ENCODE data around the gene SRPX2. TPM values are rescaled to one million over a fixed set of nuclear protein-coding genes. Genes with fewer than 3 reads are reported as not detected.

SRPX2 gene
- total and polyA plus RNA-seq, 9 of the 15 experiments (the other 6 are each of a cell fraction or from before 2014, with no cell fraction given): 0.13 to 0.20 TPM; not detected in 7

DNA sequence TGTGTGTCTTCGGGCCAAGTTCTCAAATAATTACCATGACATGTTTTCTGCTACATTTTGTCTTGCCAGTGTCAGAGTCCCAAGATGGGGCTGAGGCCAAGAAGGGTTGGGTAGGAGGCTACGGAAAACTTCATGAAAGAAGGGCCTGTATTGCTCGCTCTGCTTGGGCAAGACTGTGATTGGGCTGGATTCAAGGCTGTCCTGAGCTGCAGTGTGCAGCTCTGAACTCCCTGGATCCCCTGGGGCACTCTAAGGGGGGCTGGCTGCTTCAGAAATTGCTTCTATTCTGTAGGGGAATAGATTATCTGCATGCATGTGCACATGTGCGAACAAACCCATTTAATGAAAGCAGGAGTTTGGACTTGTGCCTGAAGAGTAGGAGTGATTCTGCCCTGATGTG lies 21.0 kb upstream of the SRPX2 start:
- Histone ChIP-seq H3K9ac (ENCODE audit: insufficient read depth in 1 of 2, low read depth in 2 of 2, low read length in 2 of 2) (no peak overlapping the region), H3K27ac (ENCODE audit: extremely low read depth, low read depth, low read length) (no peak overlapping the region), H3K4me3 (no peak overlapping the region), H3K4me2 (ENCODE audit: insufficient read depth, low read length) (no peak overlapping the region), H3K27me3 (ENCODE audit: control insufficient read depth in 2 of 2, insufficient read depth in 2 of 2, low read length in 2 of 2) (no peaks in the 10 kb centered on the region), H4K20me1 (replicated peaks; ENCODE audit: control insufficient read depth, insufficient read depth, low read length) (no peaks in the 10 kb centered on the region), H3K4me1 (replicated peaks in 1 of 2; ENCODE audit: control insufficient read depth in 2 of 2, insufficient read depth in 2 of 2, low read length in 2 of 2) (no peaks in the 10 kb centered on the region), H3K9me1 (ENCODE audit: control insufficient read depth, insufficient read depth, low read length) (no peaks in the 10 kb centered on the region), H3K79me2 (ENCODE audit: control insufficient read depth, insufficient read depth, low read length) (no peaks in the 10 kb centered on the region), H2AFZ (ENCODE audit: low read depth, low read length) (no peak overlapping the region), H3K36me3 (ENCODE audit: control insufficient read depth, insufficient read depth, low read length) (no peaks in the 10 kb centered on the region), H3K9me3 (replicated peaks; ENCODE audit: control insufficient read depth, insufficient read depth, low read depth, low read length) (no peaks in the 10 kb centered on the region)
- WGBS (ENCODE audit: insufficient coverage, low coverage, missing lambda C conversion rate): 0% methylated on average over 4 of the region's 4 CpGs
- BruUV-seq (replicated peaks): no TSS peak
- ChIA-PET POLR2A (no interaction called here), CTCF (ENCODE audit: low intra/inter-chr PET ratio) (no interaction called here)
- intact Hi-C loops (cut with micrococcal nuclease) (no loop called here), in situ Hi-C loops (cut with MboI) (no loop called here)
- ATAC-seq (no peak), FAIRE-seq (no peak), DNase-seq (ENCODE audit: extremely low read depth in 1 of 4, low spot score in 3 of 4) (no peak)
- TF ChIP-seq EGR1 (conservative IDR thresholded peaks at IDR 0.05): no peak
- TF ChIP-seq HNRNPLL (IDR thresholded peaks at IDR 0.05; ENCODE audit: low read depth, low read length, poor library complexity, severe bottlenecking): no peak
- TF ChIP-seq ZNF785 (CRISPR knock-in tag; IDR thresholded peaks at IDR 0.05): no peak
- no peak for TF ChIP-seq HDAC8 (tag; IDR thresholded peaks at IDR 0.05)
- TF ChIP-seq IRF2 (CRISPR knock-in tag; IDR thresholded peaks at IDR 0.05): no peak
- no peak for TF ChIP-seq WHSC1 (IDR thresholded peaks at IDR 0.05; ENCODE audit: low read length)
- no peak for TF ChIP-seq GTF2F1 (IDR thresholded peaks at IDR 0.05; ENCODE audit: low read depth, low read length)
- no peak for TF ChIP-seq SMAD2 (IDR thresholded peaks at IDR 0.05; ENCODE audit: low read depth, low read length)
- TF ChIP-seq ZNF133 (CRISPR knock-in tag; IDR thresholded peaks at IDR 0.05): no peak
- TF ChIP-seq, protein P1, sequence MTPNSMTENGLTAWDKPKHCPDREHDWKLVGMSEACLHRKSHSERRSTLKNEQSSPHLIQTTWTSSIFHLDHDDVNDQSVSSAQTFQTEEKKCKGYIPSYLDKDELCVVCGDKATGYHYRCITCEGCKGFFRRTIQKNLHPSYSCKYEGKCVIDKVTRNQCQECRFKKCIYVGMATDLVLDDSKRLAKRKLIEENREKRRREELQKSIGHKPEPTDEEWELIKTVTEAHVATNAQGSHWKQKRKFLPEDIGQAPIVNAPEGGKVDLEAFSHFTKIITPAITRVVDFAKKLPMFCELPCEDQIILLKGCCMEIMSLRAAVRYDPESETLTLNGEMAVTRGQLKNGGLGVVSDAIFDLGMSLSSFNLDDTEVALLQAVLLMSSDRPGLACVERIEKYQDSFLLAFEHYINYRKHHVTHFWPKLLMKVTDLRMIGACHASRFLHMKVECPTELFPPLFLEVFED (CRISPR knock-in tag; conservative IDR thresholded peaks at IDR 0.05): no peak
- no peak for TF ChIP-seq POLR2G (IDR thresholded peaks at IDR 0.05; ENCODE audit: low read depth, low read length)
- TF ChIP-seq CBFA2T2 (conservative IDR thresholded peaks at IDR 0.05): no peak
- TF ChIP-seq ZFPM2 (CRISPR knock-in tag; IDR thresholded peaks at IDR 0.05): no peak
- TF ChIP-seq, protein P2, sequence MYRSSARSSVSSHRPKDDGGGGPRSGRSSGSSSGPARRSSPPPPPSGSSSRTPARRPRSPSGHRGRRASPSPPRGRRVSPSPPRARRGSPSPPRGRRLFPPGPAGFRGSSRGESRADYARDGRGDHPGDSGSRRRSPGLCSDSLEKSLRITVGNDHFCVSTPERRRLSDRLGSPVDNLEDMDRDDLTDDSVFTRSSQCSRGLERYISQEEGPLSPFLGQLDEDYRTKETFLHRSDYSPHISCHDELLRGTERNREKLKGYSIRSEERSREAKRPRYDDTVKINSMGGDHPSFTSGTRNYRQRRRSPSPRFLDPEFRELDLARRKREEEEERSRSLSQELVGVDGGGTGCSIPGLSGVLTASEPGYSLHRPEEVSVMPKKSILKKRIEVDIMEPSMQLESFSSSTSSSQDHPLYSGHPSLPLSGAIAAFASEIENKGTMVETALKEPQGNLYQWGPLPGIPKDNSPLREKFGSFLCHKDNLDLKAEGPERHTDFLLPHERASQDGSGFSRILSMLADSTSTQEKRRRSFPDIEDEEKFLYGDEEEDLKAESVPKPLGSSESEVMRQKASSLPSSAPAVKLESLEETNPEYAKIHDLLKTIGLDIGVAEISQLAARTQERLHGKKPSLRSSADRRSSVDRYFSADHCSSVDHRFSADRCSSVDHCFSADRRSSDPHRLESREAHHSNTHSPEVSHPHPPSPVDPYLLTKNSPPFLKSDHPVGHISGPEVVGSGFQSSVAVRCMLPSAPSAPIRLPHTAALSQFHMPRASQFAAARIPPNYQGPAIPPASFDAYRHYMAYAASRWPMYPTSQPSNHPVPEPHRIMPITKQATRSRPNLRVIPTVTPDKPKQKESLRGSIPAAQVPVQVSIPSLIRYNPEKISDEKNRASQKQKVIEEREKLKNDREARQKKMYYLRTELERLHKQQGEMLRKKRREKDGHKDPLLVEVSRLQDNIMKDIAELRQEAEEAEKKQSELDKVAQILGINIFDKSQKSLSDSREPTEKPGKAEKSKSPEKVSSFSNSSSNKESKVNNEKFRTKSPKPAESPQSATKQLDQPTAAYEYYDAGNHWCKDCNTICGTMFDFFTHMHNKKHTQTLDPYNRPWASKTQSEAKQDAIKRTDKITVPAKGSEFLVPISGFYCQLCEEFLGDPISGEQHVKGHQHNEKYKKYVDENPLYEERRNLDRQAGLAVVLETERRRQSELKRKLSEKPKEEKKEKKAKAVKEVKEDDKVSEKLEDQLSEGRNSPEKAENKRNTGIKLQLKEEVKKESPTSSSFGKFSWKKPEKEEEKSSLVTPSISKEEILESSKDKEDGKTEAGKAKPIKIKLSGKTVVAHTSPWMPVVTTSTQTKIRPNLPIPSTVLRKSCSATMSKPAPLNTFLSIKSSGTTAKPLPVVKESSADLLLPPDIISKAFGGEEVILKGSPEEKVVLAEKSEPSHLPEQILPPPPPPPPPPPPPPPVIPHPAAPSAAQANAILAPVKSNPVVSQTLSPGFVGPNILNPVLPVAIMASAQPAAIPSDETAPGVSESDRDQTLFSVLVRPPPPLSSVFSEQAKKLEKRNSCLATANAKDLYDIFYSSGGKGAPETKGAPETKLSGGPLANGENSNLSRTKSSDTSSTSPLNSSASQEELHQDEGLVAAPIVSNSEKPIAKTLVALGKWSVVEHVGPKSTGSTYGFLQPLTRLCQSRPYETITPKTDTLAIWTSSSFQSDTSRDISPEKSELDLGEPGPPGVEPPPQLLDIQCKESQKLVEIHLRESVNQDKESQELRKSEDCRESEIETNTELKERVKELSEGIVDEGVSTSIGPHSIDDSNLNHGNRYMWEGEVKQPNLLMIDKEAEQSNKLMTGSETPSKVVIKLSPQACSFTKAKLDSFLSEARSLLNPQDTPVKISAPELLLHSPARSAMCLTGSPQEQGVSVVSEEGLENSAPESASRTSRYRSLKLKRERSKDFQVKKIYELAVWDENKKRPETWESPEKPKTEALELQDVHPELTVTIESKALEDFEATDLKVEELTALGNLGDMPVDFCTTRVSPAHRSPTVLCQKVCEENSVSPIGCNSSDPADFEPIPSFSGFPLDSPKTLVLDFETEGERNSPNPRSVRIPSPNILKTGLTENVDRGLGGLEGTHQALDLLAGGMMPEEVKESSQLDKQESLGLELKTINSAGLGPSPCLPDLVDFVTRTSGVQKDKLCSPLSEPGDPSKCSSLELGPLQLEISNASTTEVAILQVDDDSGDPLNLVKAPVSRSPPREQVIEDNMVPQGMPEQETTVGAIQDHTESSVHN (IDR thresholded peaks at IDR 0.05; ENCODE audit: borderline replicate concordance in 1 of 2, low read depth in 1 of 2): no peak
- TF ChIP-seq CTBP1 (IDR thresholded peaks at IDR 0.05; ENCODE audit: borderline replicate concordance): no peak
- no peak for TF ChIP-seq ZBTB8A (IDR thresholded peaks at IDR 0.05; ENCODE audit: partially characterized antibody)
